Loucy (cell line): ENCODE measurements around the gene CRYBA4.
"Not testable (repeated sequence)": the region's sequence is repeated elsewhere in the genome, so short reads cannot be mapped to it uniquely, and the experiment has no call there.

Source experiments
- H2AFZ ChIP-seq: fragments of 200-600 bp; sonication (generic); 2 replicates; pipeline ENCODE4 v1.6.0; 2016; ENCODE audit warnings: antibody characterized with exemption, mild to moderate bottlenecking, low read length, moderate library complexity
- H3F3A ChIP-seq: fragments of 200-600 bp; 2 replicates; pipeline ENCODE4 v1.6.0; 2016; ENCODE audit warnings: antibody characterized with exemption, low read depth, mild to moderate bottlenecking
- H3K27me3 ChIP-seq: fragments of 200-600 bp; sonication (generic); 2 replicates; pipeline ENCODE4 v1.6.1; 2014; ENCODE audit warnings: low read length, mild to moderate bottlenecking; ENCODE audit not compliant: insufficient read depth, poor library complexity, severe bottlenecking
- H3K36me3 ChIP-seq: fragments of 200-600 bp; sonication (generic); 2 replicates; pipeline ENCODE4 v1.6.1; 2016; ENCODE audit warnings: low read length; ENCODE audit not compliant: insufficient read depth
- H3K4me1 ChIP-seq: fragments of 200-600 bp; sonication (generic); 2 replicates; pipeline ENCODE4 v1.5.1; 2014; ENCODE audit warnings: low read length, mild to moderate bottlenecking; ENCODE audit not compliant: insufficient read depth, poor library complexity, severe bottlenecking
- H3K4me2 ChIP-seq: fragments of 200-600 bp; sonication (generic); 2 replicates; pipeline ENCODE4 v1.6.0; 2014; ENCODE audit warnings: antibody characterized with exemption, low read length, low read depth, mild to moderate bottlenecking; ENCODE audit not compliant: poor library complexity, severe bottlenecking
- H3K4me3 ChIP-seq: fragments of 200-600 bp; sonication (generic); 2 replicates; pipeline ENCODE4 v1.5.1; 2014; ENCODE audit warnings: low read length, mild to moderate bottlenecking, mixed read lengths; ENCODE audit not compliant: poor library complexity, severe bottlenecking
- H3K79me2 ChIP-seq: fragments of 200-600 bp; sonication (generic); 2 replicates; pipeline ENCODE4 v1.6.1; 2014; ENCODE audit warnings: low read length; ENCODE audit not compliant: insufficient read depth
- H3K9ac ChIP-seq: fragments of 200-600 bp; sonication (generic); 2 replicates; pipeline ENCODE4 v1.6.0; 2014; ENCODE audit warnings: mild to moderate bottlenecking, low read depth, low read length, moderate library complexity; ENCODE audit not compliant: poor library complexity, severe bottlenecking
- H3K9me2 ChIP-seq: fragments of 200-600 bp; sonication (generic); replicated peaks from 2 replicates; pipeline ENCODE4 v1.6.1; 2016; ENCODE audit warnings: low read depth, low read length, mixed read lengths
- H3K9me3 ChIP-seq: fragments of 200-600 bp; sonication (generic); 2 replicates; pipeline ENCODE4 v1.6.1; 2014; ENCODE audit warnings: mild to moderate bottlenecking, antibody characterized with exemption, low read length, low read depth; ENCODE audit not compliant: insufficient read depth
- H4K20me1 ChIP-seq: fragments of 200-600 bp; sonication (generic); 2 replicates; pipeline ENCODE4 v1.6.0; 2014; ENCODE audit warnings: antibody characterized with exemption, low read length, mild to moderate bottlenecking; ENCODE audit not compliant: insufficient read depth, poor library complexity, severe bottlenecking
- EZH2phosphoT487 ChIP-seq: fragments of 200-600 bp; IDR thresholded peaks from 2 replicates; pipeline ENCODE4 v1.6.1; 2018; ENCODE audit warnings: antibody characterized with exemption, mild to moderate bottlenecking, moderate library complexity, borderline replicate concordance
- TF ChIP-seq, protein P1 (sequence below): fragments of 200-600 bp; sonication (generic); conservative IDR thresholded peaks from 2 replicates; pipeline ENCODE4 v1.5.1; 2014; ENCODE audit warnings: mild to moderate bottlenecking, antibody characterized with exemption, low read length

CRYBA4 gene

GRCh38 chr22:26610072-26610958 is 11.4 kb upstream of the CRYBA4 start:
- no peaks in the 10 kb centered on the region for H4K20me1 ChIP-seq
- no peak for TF ChIP-seq EZH2phosphoT487
- TF ChIP-seq, protein P1, sequence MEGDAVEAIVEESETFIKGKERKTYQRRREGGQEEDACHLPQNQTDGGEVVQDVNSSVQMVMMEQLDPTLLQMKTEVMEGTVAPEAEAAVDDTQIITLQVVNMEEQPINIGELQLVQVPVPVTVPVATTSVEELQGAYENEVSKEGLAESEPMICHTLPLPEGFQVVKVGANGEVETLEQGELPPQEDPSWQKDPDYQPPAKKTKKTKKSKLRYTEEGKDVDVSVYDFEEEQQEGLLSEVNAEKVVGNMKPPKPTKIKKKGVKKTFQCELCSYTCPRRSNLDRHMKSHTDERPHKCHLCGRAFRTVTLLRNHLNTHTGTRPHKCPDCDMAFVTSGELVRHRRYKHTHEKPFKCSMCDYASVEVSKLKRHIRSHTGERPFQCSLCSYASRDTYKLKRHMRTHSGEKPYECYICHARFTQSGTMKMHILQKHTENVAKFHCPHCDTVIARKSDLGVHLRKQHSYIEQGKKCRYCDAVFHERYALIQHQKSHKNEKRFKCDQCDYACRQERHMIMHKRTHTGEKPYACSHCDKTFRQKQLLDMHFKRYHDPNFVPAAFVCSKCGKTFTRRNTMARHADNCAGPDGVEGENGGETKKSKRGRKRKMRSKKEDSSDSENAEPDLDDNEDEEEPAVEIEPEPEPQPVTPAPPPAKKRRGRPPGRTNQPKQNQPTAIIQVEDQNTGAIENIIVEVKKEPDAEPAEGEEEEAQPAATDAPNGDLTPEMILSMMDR, result no peak
- no peaks in the 10 kb centered on the region for H3K9me2 ChIP-seq
- no peaks in the 10 kb centered on the region for H3K79me2 ChIP-seq
- no peaks in the 10 kb centered on the region for H3K9me3 ChIP-seq
- no peak overlapping the region for H3K4me3 ChIP-seq
- no peak overlapping the region for H2AFZ ChIP-seq
- H3K9ac ChIP-seq, result no peak overlapping the region
- H3K36me3 ChIP-seq, result no peaks in the 10 kb centered on the region
- no peaks in the 10 kb centered on the region for H3K4me1 ChIP-seq
- H3K4me2 ChIP-seq, result no peak overlapping the region
- H3F3A ChIP-seq, result no peaks in the 10 kb centered on the region
- no peaks in the 10 kb centered on the region for H3K27me3 ChIP-seq

DNA sequence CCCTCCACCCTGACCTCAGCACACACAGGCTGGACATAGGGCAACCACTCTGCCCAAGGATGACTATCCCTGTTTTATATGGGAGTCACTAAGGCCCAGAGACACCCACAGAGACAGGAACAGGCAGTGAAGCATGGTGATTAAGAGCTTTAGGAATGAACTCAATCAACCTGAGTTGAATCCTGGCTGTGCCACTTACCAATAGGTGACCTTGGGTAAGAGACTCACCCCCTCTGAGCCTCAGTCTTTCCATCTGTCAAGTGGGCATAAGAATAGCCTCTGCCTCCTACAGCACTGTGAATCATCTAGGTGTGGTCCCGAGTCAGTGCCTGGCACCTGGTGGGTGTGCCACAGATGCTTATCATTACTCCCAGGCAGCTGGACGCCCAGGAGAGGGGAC is 10.8 kb upstream of the CRYBA4 start:
- Histone ChIP-seq H3K4me1 (no peaks in the 10 kb centered on the region), H3K27me3 (no peaks in the 10 kb centered on the region), H3K9me3 (no peaks in the 10 kb centered on the region), H3K9me2 (no peaks in the 10 kb centered on the region), H3K4me2 (no peak overlapping the region), H3K9ac (no peak overlapping the region), H3K4me3 (no peak overlapping the region), H3K36me3 (no peaks in the 10 kb centered on the region), H4K20me1 (no peaks in the 10 kb centered on the region), H3K79me2 (no peaks in the 10 kb centered on the region), H3F3A (no peaks in the 10 kb centered on the region), H2AFZ (no peak overlapping the region)
- no peak for TF ChIP-seq EZH2phosphoT487
- TF ChIP-seq, protein P1, result no peak

- H3K9me3 ChIP-seq, result no peaks in the 10 kb centered on the region
- no peaks in the 10 kb centered on the region for H4K20me1 ChIP-seq
- no peak overlapping the region for H3K4me2 ChIP-seq
- TF ChIP-seq, protein P1, result no peak
- TF ChIP-seq EZH2phosphoT487, result no peak
- H3K4me3 ChIP-seq, result no peak overlapping the region
- no peaks in the 10 kb centered on the region for H3K79me2 ChIP-seq
- no peaks in the 10 kb centered on the region for H3K36me3 ChIP-seq
- H3K27me3 ChIP-seq, result no peaks in the 10 kb centered on the region
- no peak overlapping the region for H2AFZ ChIP-seq
- peaks cover 13% of the 10 kb centered on the region for H3K4me1 ChIP-seq
- H3K9me2 ChIP-seq, result no peaks in the 10 kb centered on the region
- no peak overlapping the region for H3K9ac ChIP-seq
- H3F3A ChIP-seq, result no peaks in the 10 kb centered on the region
Measured at GRCh38 chr22:26612652-26613051, 9.1 kb upstream of the CRYBA4 start.

- not testable (repeated sequence) for H3K4me2 ChIP-seq
Measured at GRCh38 chr22:26613753-26614152, 8.0 kb upstream of the CRYBA4 start.

More at GRCh38 chr22:26613753-26614152, 8.0 kb upstream of the CRYBA4 start:
- H2AFZ ChIP-seq, H3K9me3 ChIP-seq, H3K9ac ChIP-seq, H3K9me2 ChIP-seq, H4K20me1 ChIP-seq, H3K36me3 ChIP-seq, H3K27me3 ChIP-seq, H3F3A ChIP-seq, H3K79me2 ChIP-seq, H3K4me3 ChIP-seq: not testable (repeated sequence)
- H3K4me1 ChIP-seq, result peaks cover 18% of the 10 kb centered on the region
